SU-DHL-6 (cell line): ENCODE measurements around the gene CLDN7.

Source experiments
- H2AFZ ChIP-seq: fragments of 200-600 bp; sonication (generic); 2 replicates; pipeline ENCODE4 v1.6.1; 2014; ENCODE audit warnings: low read depth, mild to moderate bottlenecking, moderate library complexity, mixed read lengths, antibody characterized with exemption, low read length; ENCODE audit not compliant: severe bottlenecking
- H3F3A ChIP-seq: fragments of 200-600 bp; shearing (Covaris generic); 2 replicates; pipeline ENCODE4 v1.6.0; 2016; ENCODE audit warnings: antibody characterized with exemption, mild to moderate bottlenecking; ENCODE audit not compliant: insufficient read depth
- H3K27ac ChIP-seq: fragments of 200-600 bp; sonication (generic); 2 replicates; pipeline ENCODE4 v1.5.1; 2016; ENCODE audit warnings: low read depth, mild to moderate bottlenecking, low read length, moderate library complexity, mixed read lengths
- H3K27me3 ChIP-seq: fragments of 200-600 bp; sonication (generic), shearing (Covaris generic); 2 replicates; pipeline ENCODE4 v1.6.0; 2014; ENCODE audit warnings: mild to moderate bottlenecking, low read length
- H3K36me3 ChIP-seq: fragments of 200-600 bp; sonication (generic); 2 replicates; pipeline ENCODE4 v1.6.1; 2014; ENCODE audit warnings: mild to moderate bottlenecking, low read length, mixed read lengths
- H3K4me2 ChIP-seq: fragments of 300-600, 200-600 bp; shearing (Covaris generic), sonication (generic); 2 replicates; pipeline ENCODE4 v1.6.0; 2014; ENCODE audit warnings: low read length, low read depth, mild to moderate bottlenecking; ENCODE audit not compliant: poor library complexity, severe bottlenecking
- H3K4me3 ChIP-seq: fragments of 200-600 bp; sonication (generic); 2 replicates; pipeline ENCODE4 v1.5.1; 2014; ENCODE audit warnings: antibody characterized with exemption, low read length, mild to moderate bottlenecking, mixed read lengths; ENCODE audit not compliant: insufficient read depth, poor library complexity, severe bottlenecking
- H3K79me2 ChIP-seq: fragments of 200-600 bp; sonication (generic); 2 replicates; pipeline ENCODE4 v1.6.1; 2014; ENCODE audit warnings: mild to moderate bottlenecking, low read length, moderate library complexity; ENCODE audit not compliant: insufficient read depth
- H3K9ac ChIP-seq: fragments of 200-600 bp; sonication (generic); 2 replicates; pipeline ENCODE4 v1.7.0; 2014; ENCODE audit warnings: mild to moderate bottlenecking, low read length
- H3K9me2 ChIP-seq: fragments of 200-600 bp; sonication (generic); replicated peaks from 2 replicates; pipeline ENCODE4 v1.6.1; 2014; ENCODE audit warnings: low read length; ENCODE audit not compliant: insufficient read depth
- H3K9me3 ChIP-seq: fragments of 200-600 bp; sonication (generic); 2 replicates; pipeline ENCODE4 v1.6.1; 2014; ENCODE audit warnings: low read length, mixed read lengths; ENCODE audit not compliant: insufficient read depth
- H4K20me1 ChIP-seq: fragments of 200-600 bp; sonication (generic); 2 replicates; pipeline ENCODE4 v1.6.1; 2014; ENCODE audit warnings: low read depth, mild to moderate bottlenecking, antibody characterized with exemption, low read length, moderate library complexity, mixed read lengths
- CTCF ChIP-seq: fragments of 200-600 bp; sonication (generic); IDR thresholded peaks from one replicate; pipeline ENCODE4 v1.5.1; 2017; ENCODE audit warnings: antibody characterized with exemption, mild to moderate bottlenecking, low read length, moderate library complexity; ENCODE audit not compliant: insufficient read depth, poor library complexity, severe bottlenecking
- EZH2phosphoT487 ChIP-seq: fragments of 200-600 bp; sonication (generic), shearing (Covaris generic); conservative IDR thresholded peaks from 2 replicates; pipeline ENCODE4 v1.6.1; 2018; ENCODE audit warnings: mild to moderate bottlenecking, antibody characterized with exemption, low read length, moderate library complexity, mixed read lengths

The CLDN7 gene

DNA sequence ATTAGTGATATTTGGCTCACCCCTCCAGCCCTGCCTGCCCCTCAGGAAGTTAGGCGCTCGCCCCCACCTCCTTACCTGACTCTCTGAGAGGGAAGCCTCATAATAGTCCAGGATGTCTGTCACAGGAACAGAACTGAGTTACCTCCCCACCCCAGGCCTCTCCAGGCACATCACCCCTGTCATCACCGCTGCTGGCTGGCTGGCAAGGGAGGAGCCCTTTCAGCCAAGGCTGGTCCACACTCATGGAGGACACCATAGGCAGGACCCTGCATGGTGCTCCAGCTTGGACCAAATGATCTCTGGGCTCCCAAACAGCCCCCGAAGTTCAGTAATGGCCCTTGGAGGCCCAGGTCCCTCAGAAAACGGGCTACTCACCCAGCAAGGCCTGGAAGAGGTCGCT is 44.1 kb downstream of the CLDN7 start:
- Histone ChIP-seq H3K4me3 (no peak overlapping the region), H2AFZ (no peak overlapping the region), H3K4me2 (no peak overlapping the region), H3K9me3 (no peaks in the 10 kb centered on the region), H3K9ac (no peak overlapping the region), H3F3A (peaks cover 12% of the 10 kb centered on the region; the same call in 1 of the 2 replicates), H3K27ac (no peak overlapping the region), H3K9me2 (no peaks in the 10 kb centered on the region), H3K27me3 (no peaks in the 10 kb centered on the region), H3K36me3 (no peaks in the 10 kb centered on the region), H4K20me1 (no peaks in the 10 kb centered on the region), H3K79me2 (no peaks in the 10 kb centered on the region)
- TF ChIP-seq CTCF (no peak), EZH2phosphoT487 (no peak)

DNA sequence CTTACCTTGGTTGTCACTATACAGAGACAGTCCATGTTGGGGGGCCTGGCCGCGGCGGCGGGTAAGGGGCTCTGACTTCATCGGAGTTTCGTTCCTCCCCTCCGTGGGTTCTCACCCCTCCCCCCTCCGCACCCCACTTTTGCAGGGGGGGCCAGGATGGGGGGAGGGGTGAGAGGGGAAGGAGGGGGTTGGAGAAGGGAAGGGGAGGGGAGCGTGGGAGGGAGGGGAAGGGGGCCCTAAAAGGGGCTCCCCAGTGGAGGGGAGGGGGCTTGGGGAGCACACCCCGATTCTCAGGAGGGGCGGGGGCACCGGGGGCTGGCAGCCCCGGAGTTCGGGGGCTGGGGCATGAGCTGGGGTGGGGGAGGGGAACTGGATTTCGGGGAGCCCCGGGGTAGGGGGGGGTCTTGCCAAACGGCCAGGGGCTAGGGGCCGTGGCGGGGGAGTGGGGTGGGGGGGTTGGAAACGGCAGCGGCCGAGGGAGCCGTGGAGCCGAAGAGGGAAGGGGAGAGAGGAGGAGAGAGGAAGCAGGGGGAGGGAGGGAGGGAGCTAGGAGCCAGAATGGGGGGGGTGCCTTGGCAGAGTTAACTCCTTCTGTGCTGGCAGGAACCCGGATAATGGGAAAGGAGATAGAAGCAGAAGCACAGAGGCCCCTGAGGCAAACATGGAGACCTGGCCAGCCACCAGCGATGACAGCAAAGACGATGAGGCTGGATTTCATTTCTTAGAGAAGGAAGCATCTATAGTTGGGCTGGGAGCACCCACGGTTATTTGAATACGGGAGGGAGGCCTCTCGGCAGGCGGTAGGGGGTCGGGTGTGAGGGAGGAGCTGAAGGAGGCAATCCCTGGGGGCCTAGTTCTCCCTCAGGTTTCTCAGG is 44.9 kb downstream of the CLDN7 start:
- Histone ChIP-seq H3K27ac (no peak overlapping the region), H3K79me2 (no peaks in the 10 kb centered on the region), H3K4me2 (no peak overlapping the region), H4K20me1 (no peaks in the 10 kb centered on the region), H3F3A (peaks cover 12% of the 10 kb centered on the region; the same call in 1 of the 2 replicates), H3K9me2 (no peaks in the 10 kb centered on the region), H3K9ac (no peak overlapping the region), H3K4me3 (no peak overlapping the region), H3K36me3 (no peaks in the 10 kb centered on the region), H3K9me3 (no peaks in the 10 kb centered on the region), H2AFZ (no peak overlapping the region), H3K27me3 (no peaks in the 10 kb centered on the region)
- TF ChIP-seq CTCF (no peak), EZH2phosphoT487 (no peak)

DNA sequence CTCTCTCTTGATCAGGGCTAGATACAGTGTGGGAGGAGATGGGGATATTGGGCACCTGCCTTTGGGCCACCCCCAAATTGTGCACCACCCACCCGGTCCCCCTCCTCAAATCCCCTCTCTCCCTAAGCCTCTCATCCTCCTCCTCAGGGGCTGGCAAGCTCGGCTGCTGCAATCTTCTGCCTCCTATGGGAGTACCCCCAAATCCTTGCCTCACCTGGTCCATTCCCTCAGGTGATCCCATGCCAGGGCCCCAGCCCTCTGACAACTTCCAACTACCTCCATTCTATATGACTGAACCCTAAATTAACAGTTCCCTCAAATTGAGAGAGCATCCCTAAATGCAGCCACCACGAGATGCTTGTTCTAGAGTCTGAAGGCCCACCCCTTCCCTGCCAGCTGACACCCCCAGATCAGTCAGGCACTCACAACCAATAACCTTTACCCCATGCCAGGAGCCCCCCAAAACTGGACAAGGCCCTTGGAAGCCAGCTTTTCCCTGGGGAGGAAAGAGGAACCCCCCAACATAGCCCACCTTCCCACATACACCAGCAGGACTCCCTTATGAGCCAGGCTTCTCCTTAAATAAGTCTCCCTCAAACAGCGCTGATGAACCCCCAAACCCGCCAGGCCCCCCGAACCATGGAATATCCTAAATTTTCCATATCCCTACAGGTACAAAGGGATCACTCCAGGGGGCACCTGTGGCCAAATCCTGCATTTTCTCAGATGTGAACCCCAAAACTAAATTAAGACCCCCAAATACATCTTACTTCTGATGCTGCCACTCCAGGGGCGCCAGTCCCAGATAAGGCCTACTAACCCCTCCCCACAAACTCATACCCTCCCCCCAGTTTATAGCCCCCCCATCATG is 45.8 kb downstream of the CLDN7 start:
- Histone ChIP-seq H3K4me2 (no peak overlapping the region), H3K27ac (no peak overlapping the region), H3K27me3 (no peaks in the 10 kb centered on the region), H2AFZ (no peak overlapping the region), H3K79me2 (no peaks in the 10 kb centered on the region), H4K20me1 (no peaks in the 10 kb centered on the region), H3K9me2 (no peaks in the 10 kb centered on the region), H3K36me3 (no peaks in the 10 kb centered on the region), H3F3A (peaks cover 11% of the 10 kb centered on the region; the same call in 1 of the 2 replicates), H3K9me3 (no peaks in the 10 kb centered on the region), H3K4me3 (no peak overlapping the region), H3K9ac (no peak overlapping the region)
- TF ChIP-seq EZH2phosphoT487 (no peak), CTCF (no peak)
